ENCODE results near the gene CORT. TPM values are rescaled to one million over a fixed set of nuclear protein-coding genes. Genes with fewer than 3 reads are reported as not detected.
"Not testable (repeated sequence)": the region's sequence is repeated elsewhere in the genome, so short reads cannot be mapped to it uniquely, and the experiment has no call there.

The CORT gene, protein sequence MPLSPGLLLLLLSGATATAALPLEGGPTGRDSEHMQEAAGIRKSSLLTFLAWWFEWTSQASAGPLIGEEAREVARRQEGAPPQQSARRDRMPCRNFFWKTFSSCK
- total RNA-seq, result under 1 TPM in 1 of 2 experiments, not detected in 1; 0.50 TPM

DNA sequence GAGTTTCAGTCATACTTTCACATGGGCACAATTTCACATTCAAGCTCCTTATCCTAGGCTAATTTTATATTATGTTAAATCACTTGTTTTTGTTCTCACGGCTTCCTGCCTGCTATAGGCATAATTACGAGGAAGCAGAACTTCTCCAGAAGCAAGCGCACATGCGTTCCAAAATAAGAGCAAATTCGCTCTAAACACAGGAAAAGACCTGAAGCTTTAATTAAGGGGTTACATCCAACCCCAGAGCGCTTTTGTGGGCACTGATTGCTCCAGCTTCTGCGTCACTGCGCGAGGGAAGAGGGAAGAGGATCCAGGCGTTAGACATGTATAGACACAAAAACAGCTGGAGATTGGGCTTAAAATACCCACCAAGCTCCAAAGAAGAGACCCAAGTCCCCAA is at the start of gene CORT:
TSS of gene CORT (plus strand) at position 281 of the 400 bp plus-strand sequence. CDS start 193 bp downstream, outside the sequence.
- Mint-ChIP-seq H3K9me3 (no peaks in the 10 kb centered on the region), H3K4me1 (no peaks in the 10 kb centered on the region), H3K4me3 (no peak within 1 kb of the TSS), H3K27ac (no peak within 1 kb of the TSS), H3K27me3 (no peaks in the 10 kb centered on the region), H3K36me3 (ENCODE audit: low read depth) (peaks cover 4% of the 10 kb centered on the region)
- ChIA-PET CTCF (interaction anchor here (1.3 kb wide), 1 partner anchor 45 kb away, joined by 4 read pairs; no protein-coding TSS in a partner anchor), POLR2A (interaction anchor here (0.6 to 1.5 kb wide), 3 partner anchors 19 to 438 kb away, joined by 3 to 4 read pairs (median 3); no protein-coding TSS in a partner anchor)
- no peak for DNase-seq

DNA sequence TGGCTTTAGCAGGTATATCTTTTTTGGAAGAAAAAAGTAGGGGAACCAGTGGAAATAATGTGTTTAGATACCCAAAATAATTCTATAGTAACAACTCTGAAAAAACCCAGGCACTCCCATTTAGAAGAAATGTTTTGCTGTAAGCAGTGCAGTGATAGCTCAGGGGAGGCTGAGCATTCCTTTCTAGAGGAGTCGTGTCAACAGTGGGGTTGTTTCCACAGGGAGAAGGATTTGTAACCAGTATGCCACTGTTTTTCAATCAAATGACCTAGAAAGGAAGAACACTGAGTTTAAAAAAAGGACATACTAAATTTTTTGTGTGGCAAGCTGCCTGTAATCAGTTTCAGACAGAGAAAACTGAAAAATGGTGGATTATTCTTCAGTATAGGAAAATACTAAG is 48.5 kb upstream of the CORT start:
- ChIA-PET POLR2A (interaction anchor here (1.0 to 3.7 kb wide), 2 partner anchors 13 to 14 kb away, joined by 3 to 17 read pairs; no protein-coding TSS in a partner anchor), CTCF (interaction anchor here (1.1 to 3.3 kb wide), 4 partner anchors 23 to 451 kb away, joined by 4 to 21 read pairs (median 4); partner anchors contain the start of genes CENPS and KIF1B)
- no peak for DNase-seq
- Mint-ChIP-seq H3K4me1 (peaks cover 44% of the 10 kb centered on the region), H3K36me3 (ENCODE audit: low read depth) (peaks cover 36% of the 10 kb centered on the region), H3K27me3 (no peaks in the 10 kb centered on the region), H3K9me3 (no peaks in the 10 kb centered on the region), H3K4me3 (no peak overlapping the region), H3K27ac (no peak overlapping the region)

GRCh38 chr1:10402729-10403274 is 47.0 kb upstream of the CORT start:
- Mint-ChIP-seq H3K9me3 (no peaks in the 10 kb centered on the region), H3K27me3 (no peaks in the 10 kb centered on the region), H3K4me1 (peaks cover 41% of the 10 kb centered on the region), H3K4me3 (no peak overlapping the region), H3K36me3 (ENCODE audit: low read depth) (peaks cover 49% of the 10 kb centered on the region), H3K27ac (no peak overlapping the region)
- POLR2A ChIA-PET, result no interaction called here
- CTCF ChIA-PET, result no interaction called here
- no peak for DNase-seq

DNA sequence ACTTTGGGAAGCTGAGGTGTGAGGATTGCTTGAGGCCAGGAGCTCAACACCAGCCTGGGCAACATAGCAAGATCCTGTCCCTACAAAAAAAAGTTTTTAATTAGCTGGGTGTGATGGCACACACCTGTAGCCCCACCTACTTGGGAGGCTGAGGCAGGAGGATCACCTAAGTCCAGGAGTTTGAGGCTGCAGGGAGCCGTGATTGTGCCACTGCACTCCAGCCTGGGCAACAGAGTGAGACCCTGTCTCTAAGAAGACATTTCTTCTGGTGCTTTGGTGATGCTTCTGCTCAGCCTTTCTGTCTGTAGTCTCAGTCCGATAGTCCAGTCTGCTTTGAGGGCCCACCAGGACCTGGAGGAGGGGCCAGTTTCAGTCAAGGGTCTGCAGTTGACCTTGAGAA is 42.6 kb upstream of the CORT start:
- POLR2A ChIA-PET, result interaction anchor here (1.4 kb wide), 1 partner anchor 8 kb away, joined by 5 read pairs; the partner anchor contains the start of gene PGD
- Mint-ChIP-seq H3K36me3 (ENCODE audit: low read depth) (peaks cover 64% of the 10 kb centered on the region), H3K27me3 (no peaks in the 10 kb centered on the region), H3K4me3 (no peak overlapping the region), H3K9me3 (no peaks in the 10 kb centered on the region), H3K4me1 (peaks cover 10% of the 10 kb centered on the region), H3K27ac (no peak overlapping the region)
- CTCF ChIA-PET, result interaction anchor here (0.6 kb wide), 1 partner anchor 57 kb away, joined by 3 read pairs; no protein-coding TSS in a partner anchor
- DNase-seq, result no peak

DNA sequence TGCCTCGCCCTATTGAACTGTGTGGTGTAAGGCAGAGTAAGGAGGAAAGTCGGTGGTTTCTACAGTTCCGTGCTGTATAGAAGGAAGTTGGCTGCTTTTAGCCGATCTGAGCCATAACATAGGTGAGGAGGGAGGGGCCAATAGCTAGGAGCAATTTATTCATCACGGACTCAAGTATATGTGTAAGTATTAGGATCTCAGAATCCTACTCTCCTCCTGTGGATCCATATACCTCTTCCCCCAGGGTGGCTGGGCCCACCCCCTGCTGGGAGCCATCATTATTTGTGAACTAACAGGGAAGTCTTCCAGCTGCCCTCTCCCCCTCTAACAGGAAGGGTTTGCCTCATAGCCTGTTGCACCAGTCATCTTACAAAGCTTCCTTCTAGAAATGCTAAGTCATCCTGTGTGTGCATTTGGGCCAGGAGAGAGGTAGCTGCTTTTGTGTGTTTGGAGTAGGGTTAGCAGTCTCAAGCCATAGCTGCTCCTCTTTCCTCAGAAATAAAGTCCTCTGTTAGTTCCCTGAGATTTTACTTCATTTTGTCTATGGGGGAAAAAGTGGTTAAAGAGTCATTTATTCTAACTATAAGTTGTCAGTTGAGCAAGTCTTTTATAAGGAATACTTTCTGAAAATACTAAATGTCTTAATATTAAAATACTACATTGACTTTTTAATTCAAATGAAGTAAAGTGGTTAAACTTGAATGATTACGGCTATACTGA is 34.5 kb upstream of the CORT start:
- Mint-ChIP-seq H3K9me3 (no peaks in the 10 kb centered on the region), H3K36me3 (ENCODE audit: low read depth) (peaks cover 78% of the 10 kb centered on the region), H3K4me3 (no peak overlapping the region), H3K4me1 (peaks cover 17% of the 10 kb centered on the region), H3K27me3 (no peaks in the 10 kb centered on the region), H3K27ac (peak overlapping the region; percentile 87)
- POLR2A ChIA-PET, result interaction anchor here (1.1 to 2.1 kb wide), 3 partner anchors 14 to 16 kb away, joined by 3 to 14 read pairs (median 3); partner anchors contain the start of gene PGD
- CTCF ChIA-PET, result interaction anchor here (0.6 to 1.3 kb wide), 3 partner anchors 17 to 155 kb away, joined by 3 to 5 read pairs (median 3); partner anchors contain the start of gene PGD
- peak; percentile 32 for DNase-seq

- not testable (repeated sequence) for H3K27me3 Mint-ChIP-seq, H3K9me3 Mint-ChIP-seq, H3K4me3 Mint-ChIP-seq, DNase-seq
- CTCF ChIA-PET, result interaction anchor here (0.6 to 1.3 kb wide), 3 partner anchors 17 to 155 kb away, joined by 3 to 5 read pairs (median 3); partner anchors contain the start of gene PGD
- Mint-ChIP-seq H3K4me1 (peaks cover 17% of the 10 kb centered on the region), H3K27ac (peak overlapping the region; percentile 45), H3K36me3 (ENCODE audit: low read depth) (peaks cover 80% of the 10 kb centered on the region)
- POLR2A ChIA-PET, result interaction anchor here (1.1 to 2.1 kb wide), 3 partner anchors 13 to 17 kb away, joined by 3 to 14 read pairs (median 3); partner anchors contain the start of gene PGD
These were observed 33.9 kb upstream of the CORT start for GRCh38 chr1:10415967-10416366.

DNA sequence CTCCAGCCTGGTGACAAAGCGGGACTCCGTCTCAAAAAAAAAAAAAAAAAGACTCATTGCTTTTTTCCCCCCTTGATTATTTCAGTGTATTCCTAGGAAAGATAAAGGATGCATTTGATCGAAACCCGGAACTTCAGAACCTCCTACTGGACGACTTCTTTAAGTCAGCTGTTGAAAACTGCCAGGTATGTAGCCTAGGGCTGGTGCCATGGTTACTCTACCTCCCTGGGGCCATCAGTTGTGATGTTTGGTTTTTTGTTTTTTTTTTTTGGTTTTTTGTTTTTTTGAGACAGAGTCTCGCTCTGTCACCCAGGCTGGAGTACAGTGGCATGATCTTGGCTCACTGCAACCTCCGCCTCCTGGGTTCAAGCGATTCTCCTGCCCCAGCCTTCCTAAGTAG is 31.1 kb upstream of the CORT start:
- CTCF ChIA-PET, result interaction anchor here (0.6 kb wide), 1 partner anchor 290 kb away, joined by 3 read pairs; no protein-coding TSS in a partner anchor
- DNase-seq, H3K4me3 Mint-ChIP-seq, H3K27ac Mint-ChIP-seq, H3K9me3 Mint-ChIP-seq, POLR2A ChIA-PET, H3K27me3 Mint-ChIP-seq: not testable (repeated sequence)
- H3K36me3 Mint-ChIP-seq (ENCODE audit: low read depth), result peaks cover 58% of the 10 kb centered on the region
- peaks cover 17% of the 10 kb centered on the region for H3K4me1 Mint-ChIP-seq

GRCh38 chr1:10419351-10419750 is 30.5 kb upstream of the CORT start:
- Mint-ChIP-seq H3K36me3 (ENCODE audit: low read depth) (peaks cover 53% of the 10 kb centered on the region), H3K27me3 (no peaks in the 10 kb centered on the region), H3K4me1 (peaks cover 15% of the 10 kb centered on the region), H3K27ac (no peak overlapping the region), H3K9me3 (no peaks in the 10 kb centered on the region), H3K4me3 (no peak overlapping the region)
- no peak for DNase-seq
- ChIA-PET POLR2A (no interaction called here), CTCF (no interaction called here)

DNA sequence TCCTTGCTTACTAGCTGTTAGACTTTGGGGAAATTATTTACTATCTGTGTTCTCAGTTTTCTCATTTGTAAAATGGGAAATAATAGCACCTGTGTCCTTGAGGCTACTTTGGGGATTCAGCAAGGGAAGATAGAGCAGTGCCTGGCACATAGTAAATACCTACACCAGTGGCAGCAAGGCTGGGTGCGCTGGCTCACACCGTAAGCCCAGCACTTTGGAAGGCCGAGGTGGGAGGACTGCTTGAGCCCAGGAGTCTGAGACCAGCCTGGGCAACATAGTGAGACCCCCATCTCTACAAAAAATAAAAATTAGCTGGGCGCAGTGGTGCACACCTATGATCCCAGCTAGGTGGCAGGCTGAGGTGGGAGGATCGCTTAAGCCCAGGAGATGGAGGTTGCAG is 28.2 kb upstream of the CORT start:
- H3K27me3 Mint-ChIP-seq, result no peaks in the 10 kb centered on the region
- no peaks in the 10 kb centered on the region for H3K9me3 Mint-ChIP-seq
- no peak overlapping the region for H3K4me3 Mint-ChIP-seq
- ChIA-PET CTCF (no interaction called here), POLR2A (no interaction called here)
- H3K36me3 Mint-ChIP-seq (ENCODE audit: low read depth), result peaks cover 36% of the 10 kb centered on the region
- no peak for DNase-seq
- no peaks in the 10 kb centered on the region for H3K4me1 Mint-ChIP-seq
- no peak overlapping the region for H3K27ac Mint-ChIP-seq

GRCh38 chr1:10424034-10424433 is 25.8 kb upstream of the CORT start:
- peaks cover 19% of the 10 kb centered on the region for H3K36me3 Mint-ChIP-seq (ENCODE audit: low read depth)
- no peaks in the 10 kb centered on the region for H3K9me3 Mint-ChIP-seq
- ChIA-PET CTCF (interaction anchor here (0.6 kb wide), 1 partner anchor 80 kb away, joined by 3 read pairs; no protein-coding TSS in a partner anchor), POLR2A (no interaction called here)
- H3K4me3 Mint-ChIP-seq, result no peak overlapping the region
- H3K4me1 Mint-ChIP-seq, result peaks cover 11% of the 10 kb centered on the region
- H3K27me3 Mint-ChIP-seq, result no peaks in the 10 kb centered on the region
- no peak overlapping the region for H3K27ac Mint-ChIP-seq
- DNase-seq, result no peak

DNA sequence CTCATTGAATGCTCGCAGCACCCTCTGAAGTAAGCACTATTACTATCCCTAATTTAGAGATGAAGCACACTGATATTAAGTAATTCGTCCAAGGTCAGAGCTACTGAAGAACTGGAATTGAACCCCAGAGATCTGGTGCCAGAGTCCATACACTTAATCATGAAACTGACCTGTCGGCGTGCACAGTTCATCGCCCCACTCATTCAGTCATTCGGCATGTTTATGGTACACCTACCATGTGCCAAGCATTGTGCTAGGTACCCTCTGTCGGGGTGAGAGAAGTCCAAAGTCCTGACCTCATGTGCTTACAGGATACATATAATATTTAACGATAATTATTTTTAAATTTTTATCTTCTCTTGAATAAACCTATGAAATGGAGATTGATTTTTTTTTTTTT is 25.2 kb upstream of the CORT start:
- no peak overlapping the region for H3K4me3 Mint-ChIP-seq

GRCh38 chr1:10425826-10426534 is 23.9 kb upstream of the CORT start:
- POLR2A ChIA-PET; H3K27me3 Mint-ChIP-seq; DNase-seq; H3K9me3 Mint-ChIP-seq; H3K4me3 Mint-ChIP-seq; H3K36me3 Mint-ChIP-seq (ENCODE audit: low read depth); H3K27ac Mint-ChIP-seq: not testable (repeated sequence)
- CTCF ChIA-PET, result interaction anchor here (0.9 to 1.3 kb wide), 2 partner anchors 49 to 557 kb away, joined by 3 to 6 read pairs; no protein-coding TSS in a partner anchor
- peaks cover 26% of the 10 kb centered on the region for H3K4me1 Mint-ChIP-seq

More for the DNA sequence above, 25.2 kb upstream of the CORT start:
- Mint-ChIP-seq H3K4me1 (peaks cover 17% of the 10 kb centered on the region), H3K36me3 (ENCODE audit: low read depth) (peaks cover 14% of the 10 kb centered on the region), H3K9me3 (no peaks in the 10 kb centered on the region), H3K27me3 (no peaks in the 10 kb centered on the region), H3K27ac (no peak overlapping the region)
- ChIA-PET POLR2A (no interaction called here), CTCF (no interaction called here)
- no peak for DNase-seq
